Fibroblast of skin of right biceps (primary cell): ENCODE results near the gene UTP18.
"Not testable (repeated sequence)": the region's sequence is repeated elsewhere in the genome, so short reads cannot be mapped to it uniquely, and the experiment has no call there.

ENCODE experiments used
- DNase-seq: peaks from one replicate; pipeline ENCODE4 v3.0.0-alpha.2; 2013

The UTP18 gene

GRCh38 chr17:51259564-51260236, 646 bp upstream of the UTP18 start, which contains the start of gene MBTD1:
MBTD1 (minus strand) TSS chr17:51260049; CDS start chr17:51225161, 34,888 bp downstream.
- DNase-seq: peak; percentile 97

GRCh38 chr17:51261024-51261963, 948 bp downstream of the UTP18 start:
- no peak for DNase-seq

GRCh38 chr17:51263006-51263405, 2.7 kb downstream of the UTP18 start:
- no peak for DNase-seq

GRCh38 chr17:51264466-51264865, 4.1 kb downstream of the UTP18 start:
- not testable (repeated sequence) for DNase-seq

- DNase-seq: no peak
Observed at GRCh38 chr17:51269991-51270390, 9.6 kb downstream of the UTP18 start.

GRCh38 chr17:51270636-51271035, 10.3 kb downstream of the UTP18 start:
- no peak for DNase-seq

GRCh38 chr17:51272812-51273211, 12.5 kb downstream of the UTP18 start:
- no peak for DNase-seq

- DNase-seq: peak; percentile 85
Observed at GRCh38 chr17:51275381-51275780, 15.0 kb downstream of the UTP18 start.

- DNase-seq: no peak
Observed at GRCh38 chr17:51279183-51279582, 18.8 kb downstream of the UTP18 start.

- no peak for DNase-seq
Observed at GRCh38 chr17:51287412-51287811, 27.1 kb downstream of the UTP18 start.

- DNase-seq: peak; percentile 34
Observed at GRCh38 chr17:51289696-51290111, 29.4 kb downstream of the UTP18 start.

GRCh38 chr17:51294338-51294737, 34.0 kb downstream of the UTP18 start:
- not testable (repeated sequence) for DNase-seq

GRCh38 chr17:51298508-51299371, 38.4 kb downstream of the UTP18 start:
- peak; percentile 44 for DNase-seq

GRCh38 chr17:51299859-51300258, 39.5 kb downstream of the UTP18 start:
- no peak for DNase-seq

GRCh38 chr17:51305182-51305581, 44.8 kb downstream of the UTP18 start:
- DNase-seq: no peak

- DNase-seq: not testable (repeated sequence)
Observed at GRCh38 chr17:51312003-51312402, 51.7 kb downstream of the UTP18 start.

- DNase-seq: no peak
Observed at GRCh38 chr17:51319186-51319585, 58.8 kb downstream of the UTP18 start.

- DNase-seq: peak; percentile 3
Observed at GRCh38 chr17:51322390-51323029, 62.2 kb downstream of the UTP18 start.

- DNase-seq: no peak
Observed at GRCh38 chr17:51325471-51325870, 65.1 kb downstream of the UTP18 start.

- DNase-seq: not testable (repeated sequence)
Observed at GRCh38 chr17:51330861-51331503, 70.6 kb downstream of the UTP18 start.

- no peak for DNase-seq
Observed at GRCh38 chr17:51335006-51335590, 74.8 kb downstream of the UTP18 start.
